Measurements from ENCODE around the gene PICALM.

Gene PICALM

DNA sequence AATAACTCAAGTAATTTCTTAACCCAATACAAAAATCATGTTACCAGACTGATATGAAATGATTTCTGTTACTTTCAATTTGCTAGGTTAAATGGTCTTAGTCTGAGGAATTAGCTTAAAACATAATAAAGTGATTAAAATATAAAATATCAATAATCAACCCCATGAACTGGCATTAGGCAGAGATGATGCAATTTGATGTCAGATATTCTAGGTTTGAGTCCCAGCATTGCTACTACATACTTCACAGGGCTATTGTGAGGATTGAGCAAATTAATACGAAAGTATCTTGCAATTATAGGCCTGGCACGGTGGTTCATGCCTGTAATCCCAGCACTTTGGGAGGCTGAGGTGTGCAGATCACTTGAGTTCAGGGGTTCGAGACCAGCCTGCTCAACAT is 66.5 kb downstream of the PICALM start:
- no peaks in the 10 kb centered on the region for H3K9me3 ChIP-seq (ENCODE audit: control insufficient read depth, low read length)
- no peak overlapping the region for H3K4me3 ChIP-seq (ENCODE audit: insufficient read depth, low read depth, low read length, poor library complexity, severe bottlenecking)
- no peak overlapping the region for H3K27ac ChIP-seq (ENCODE audit: insufficient read depth, low read length, poor library complexity, severe bottlenecking)
- peaks cover 69% of the 10 kb centered on the region for H3K36me3 ChIP-seq (ENCODE audit: control insufficient read depth, insufficient read depth, low read length)
- H3K4me1 ChIP-seq (ENCODE audit: control insufficient read depth, insufficient read depth, low read length, poor library complexity, severe bottlenecking): no peaks in the 10 kb centered on the region
- no peak for DNase-seq
- no peaks in the 10 kb centered on the region for H3K27me3 ChIP-seq (replicated peaks; ENCODE audit: control insufficient read depth, insufficient read depth, low read length, poor library complexity, severe bottlenecking)

- no peak for DNase-seq
- Histone ChIP-seq H3K4me3 (ENCODE audit: insufficient read depth, low read depth, low read length, poor library complexity, severe bottlenecking) (no peak overlapping the region), H3K27me3 (replicated peaks; ENCODE audit: control insufficient read depth, insufficient read depth, low read length, poor library complexity, severe bottlenecking) (no peaks in the 10 kb centered on the region), H3K27ac (ENCODE audit: insufficient read depth, low read length, poor library complexity, severe bottlenecking) (no peak overlapping the region), H3K36me3 (ENCODE audit: control insufficient read depth, insufficient read depth, low read length) (peaks cover 37% of the 10 kb centered on the region), H3K9me3 (ENCODE audit: control insufficient read depth, low read length) (no peaks in the 10 kb centered on the region), H3K4me1 (ENCODE audit: control insufficient read depth, insufficient read depth, low read length, poor library complexity, severe bottlenecking) (no peaks in the 10 kb centered on the region)
Measured at GRCh38 chr11:85991508-85991907, 77.4 kb downstream of the PICALM start.

DNA sequence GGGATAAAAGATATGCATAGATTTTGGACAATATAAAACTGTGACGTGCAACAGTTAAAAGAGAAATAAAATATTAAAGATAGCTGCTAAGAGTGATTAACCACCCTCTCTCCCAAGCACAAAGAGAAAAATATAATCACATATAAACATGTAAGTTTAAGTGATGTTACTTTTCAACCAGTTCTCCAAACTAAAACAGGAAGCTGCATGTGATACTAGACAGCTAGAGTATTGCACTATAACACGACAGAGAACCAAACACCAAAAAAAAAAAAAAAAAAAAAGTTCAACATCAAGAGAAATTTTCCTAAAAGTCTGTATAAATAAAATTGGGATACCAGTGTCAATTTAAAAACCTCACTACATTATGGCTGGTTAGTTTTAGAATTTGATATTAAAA is 79.1 kb downstream of the PICALM start:
- DNase-seq: no peak
- H3K27me3 ChIP-seq (replicated peaks; ENCODE audit: control insufficient read depth, insufficient read depth, low read length, poor library complexity, severe bottlenecking): no peaks in the 10 kb centered on the region
- H3K36me3 ChIP-seq (ENCODE audit: control insufficient read depth, insufficient read depth, low read length): peaks cover 22% of the 10 kb centered on the region

GRCh38 chr11:85988780-85989179 is 80.1 kb downstream of the PICALM start:
- Histone ChIP-seq H3K4me3 (ENCODE audit: insufficient read depth, low read depth, low read length, poor library complexity, severe bottlenecking) (no peak overlapping the region), H3K27me3 (replicated peaks; ENCODE audit: control insufficient read depth, insufficient read depth, low read length, poor library complexity, severe bottlenecking) (no peaks in the 10 kb centered on the region), H3K4me1 (ENCODE audit: control insufficient read depth, insufficient read depth, low read length, poor library complexity, severe bottlenecking) (no peaks in the 10 kb centered on the region), H3K9me3 (ENCODE audit: control insufficient read depth, low read length) (no peaks in the 10 kb centered on the region), H3K36me3 (ENCODE audit: control insufficient read depth, insufficient read depth, low read length) (peaks cover 19% of the 10 kb centered on the region), H3K27ac (ENCODE audit: insufficient read depth, low read length, poor library complexity, severe bottlenecking) (no peak overlapping the region)
- no peak for DNase-seq

More for the DNA sequence above, 79.1 kb downstream of the PICALM start:
- Histone ChIP-seq H3K4me1 (ENCODE audit: control insufficient read depth, insufficient read depth, low read length, poor library complexity, severe bottlenecking) (no peaks in the 10 kb centered on the region), H3K27ac (ENCODE audit: insufficient read depth, low read length, poor library complexity, severe bottlenecking) (no peak overlapping the region), H3K4me3 (ENCODE audit: insufficient read depth, low read depth, low read length, poor library complexity, severe bottlenecking) (no peak overlapping the region), H3K9me3 (ENCODE audit: control insufficient read depth, low read length) (no peaks in the 10 kb centered on the region)

DNA sequence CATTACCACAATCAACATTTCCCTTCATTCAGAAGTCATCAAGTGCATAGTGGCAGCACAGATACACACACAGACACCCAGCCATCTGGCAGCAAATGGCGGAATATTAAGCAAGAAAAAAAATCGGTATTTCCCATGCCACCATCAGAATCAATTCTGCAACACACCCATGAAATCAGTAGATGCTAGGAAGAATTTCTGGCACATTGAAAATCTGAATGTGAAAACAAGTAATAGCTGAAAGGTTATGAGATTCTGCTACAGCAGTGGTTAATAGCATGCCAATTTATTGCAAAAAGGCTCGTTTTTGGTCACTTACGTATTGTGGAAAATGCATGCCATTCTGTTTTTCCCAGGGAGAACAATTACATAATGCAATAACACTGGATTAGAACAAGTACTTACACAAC is 91.1 kb downstream of the PICALM start:
- DNase-seq: no peak

GRCh38 chr11:85976525-85976924 is 92.4 kb downstream of the PICALM start:
- Histone ChIP-seq H3K4me1 (ENCODE audit: control insufficient read depth, insufficient read depth, low read length, poor library complexity, severe bottlenecking) (no peaks in the 10 kb centered on the region), H3K27ac (ENCODE audit: insufficient read depth, low read length, poor library complexity, severe bottlenecking) (no peak overlapping the region), H3K36me3 (ENCODE audit: control insufficient read depth, insufficient read depth, low read length) (peaks cover 58% of the 10 kb centered on the region), H3K27me3 (replicated peaks; ENCODE audit: control insufficient read depth, insufficient read depth, low read length, poor library complexity, severe bottlenecking) (no peaks in the 10 kb centered on the region), H3K4me3 (ENCODE audit: insufficient read depth, low read depth, low read length, poor library complexity, severe bottlenecking) (no peak overlapping the region), H3K9me3 (ENCODE audit: control insufficient read depth, low read length) (no peaks in the 10 kb centered on the region)
- no peak for DNase-seq

More for the DNA sequence above, 91.1 kb downstream of the PICALM start:
- Histone ChIP-seq H3K27ac (ENCODE audit: insufficient read depth, low read length, poor library complexity, severe bottlenecking) (no peak overlapping the region), H3K4me1 (ENCODE audit: control insufficient read depth, insufficient read depth, low read length, poor library complexity, severe bottlenecking) (no peaks in the 10 kb centered on the region), H3K9me3 (ENCODE audit: control insufficient read depth, low read length) (no peaks in the 10 kb centered on the region), H3K4me3 (ENCODE audit: insufficient read depth, low read depth, low read length, poor library complexity, severe bottlenecking) (no peak overlapping the region), H3K27me3 (replicated peaks; ENCODE audit: control insufficient read depth, insufficient read depth, low read length, poor library complexity, severe bottlenecking) (no peaks in the 10 kb centered on the region), H3K36me3 (ENCODE audit: control insufficient read depth, insufficient read depth, low read length) (peaks cover 65% of the 10 kb centered on the region)

DNA sequence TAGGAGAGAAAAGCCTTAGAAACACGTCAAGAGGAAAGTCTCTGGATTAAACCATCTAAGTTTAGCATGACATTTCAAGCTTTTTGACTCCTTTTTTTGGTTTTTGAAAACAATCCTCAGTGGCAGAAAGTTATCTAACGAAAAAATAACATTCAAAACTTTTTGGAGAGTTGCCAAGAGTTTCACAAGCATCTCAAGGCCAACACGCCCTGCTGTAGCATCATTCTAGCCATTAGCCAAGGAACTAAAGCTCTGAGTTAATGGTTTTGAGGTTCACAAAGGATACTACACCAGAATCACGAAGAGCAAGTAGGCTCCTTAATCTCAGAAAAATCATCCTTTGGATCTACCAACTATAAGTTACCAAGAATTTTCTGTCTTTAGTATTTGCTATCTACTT is 94.8 kb downstream of the PICALM start:
- no peaks in the 10 kb centered on the region for H3K4me1 ChIP-seq (ENCODE audit: control insufficient read depth, insufficient read depth, low read length, poor library complexity, severe bottlenecking)
- H3K27me3 ChIP-seq (replicated peaks; ENCODE audit: control insufficient read depth, insufficient read depth, low read length, poor library complexity, severe bottlenecking): no peaks in the 10 kb centered on the region
- DNase-seq: no peak
- H3K9me3 ChIP-seq (ENCODE audit: control insufficient read depth, low read length): no peaks in the 10 kb centered on the region
- H3K36me3 ChIP-seq (ENCODE audit: control insufficient read depth, insufficient read depth, low read length): peaks cover 47% of the 10 kb centered on the region
- no peak overlapping the region for H3K27ac ChIP-seq (ENCODE audit: insufficient read depth, low read length, poor library complexity, severe bottlenecking)
- H3K4me3 ChIP-seq (ENCODE audit: insufficient read depth, low read depth, low read length, poor library complexity, severe bottlenecking): no peak overlapping the region

DNA sequence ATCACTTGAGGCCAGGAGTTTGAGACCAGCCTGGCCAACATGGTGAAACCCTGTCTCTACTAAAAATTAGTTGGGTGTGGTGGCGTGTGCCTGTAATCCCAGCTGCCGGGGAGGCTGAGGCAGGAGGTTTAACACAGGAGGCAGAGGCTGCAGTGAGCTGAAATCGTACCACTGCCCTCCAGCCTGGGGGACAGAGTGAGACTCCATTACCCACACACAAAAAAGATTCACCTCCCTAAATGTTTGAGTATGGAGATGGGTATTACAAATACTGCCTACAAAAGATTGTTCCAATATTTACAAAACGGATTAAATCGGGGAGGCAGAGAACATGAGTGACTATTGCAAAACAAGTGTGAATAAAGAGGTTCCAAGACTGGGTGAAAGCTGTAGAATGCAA is 98.3 kb downstream of the PICALM start:
- peaks cover 40% of the 10 kb centered on the region for H3K36me3 ChIP-seq (ENCODE audit: control insufficient read depth, insufficient read depth, low read length)
- DNase-seq: no peak
- H3K27me3 ChIP-seq (replicated peaks; ENCODE audit: control insufficient read depth, insufficient read depth, low read length, poor library complexity, severe bottlenecking): no peaks in the 10 kb centered on the region
- no peaks in the 10 kb centered on the region for H3K4me1 ChIP-seq (ENCODE audit: control insufficient read depth, insufficient read depth, low read length, poor library complexity, severe bottlenecking)
- no peak overlapping the region for H3K27ac ChIP-seq (ENCODE audit: insufficient read depth, low read length, poor library complexity, severe bottlenecking)
- H3K9me3 ChIP-seq (ENCODE audit: control insufficient read depth, low read length): no peaks in the 10 kb centered on the region
- no peak overlapping the region for H3K4me3 ChIP-seq (ENCODE audit: insufficient read depth, low read depth, low read length, poor library complexity, severe bottlenecking)

- no peaks in the 10 kb centered on the region for H3K9me3 ChIP-seq (ENCODE audit: control insufficient read depth, low read length)
- H3K4me1 ChIP-seq (ENCODE audit: control insufficient read depth, insufficient read depth, low read length, poor library complexity, severe bottlenecking): no peaks in the 10 kb centered on the region
- no peaks in the 10 kb centered on the region for H3K27me3 ChIP-seq (replicated peaks; ENCODE audit: control insufficient read depth, insufficient read depth, low read length, poor library complexity, severe bottlenecking)
- H3K27ac ChIP-seq (ENCODE audit: insufficient read depth, low read length, poor library complexity, severe bottlenecking): no peak overlapping the region
- DNase-seq: no peak
- H3K36me3 ChIP-seq (ENCODE audit: control insufficient read depth, insufficient read depth, low read length): peaks cover 30% of the 10 kb centered on the region
- H3K4me3 ChIP-seq (ENCODE audit: insufficient read depth, low read depth, low read length, poor library complexity, severe bottlenecking): no peak overlapping the region
Measured at GRCh38 chr11:85967457-85967856, 101.4 kb downstream of the PICALM start.

DNA sequence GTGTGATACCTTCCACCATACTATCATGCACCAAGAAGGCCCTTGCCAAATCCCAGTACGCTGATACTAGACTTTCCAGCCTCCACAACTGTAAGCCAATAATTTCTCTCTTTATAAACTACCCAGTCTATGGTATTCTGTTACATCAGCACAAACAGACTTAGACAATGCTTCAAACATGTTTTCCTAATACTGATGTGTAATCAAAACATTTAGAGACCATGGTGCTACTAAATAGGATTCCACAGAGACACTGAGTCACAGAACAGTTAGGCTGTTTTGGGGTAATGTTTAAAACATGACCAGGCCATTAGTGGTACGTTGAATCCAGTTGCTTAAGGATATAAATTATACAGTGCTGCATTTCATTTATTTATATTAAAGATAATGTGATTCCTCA is 103.7 kb downstream of the PICALM start:
- Histone ChIP-seq H3K36me3 (ENCODE audit: control insufficient read depth, insufficient read depth, low read length) (peaks cover 30% of the 10 kb centered on the region), H3K4me1 (ENCODE audit: control insufficient read depth, insufficient read depth, low read length, poor library complexity, severe bottlenecking) (no peaks in the 10 kb centered on the region), H3K4me3 (ENCODE audit: insufficient read depth, low read depth, low read length, poor library complexity, severe bottlenecking) (no peak overlapping the region), H3K9me3 (ENCODE audit: control insufficient read depth, low read length) (no peaks in the 10 kb centered on the region), H3K27ac (ENCODE audit: insufficient read depth, low read length, poor library complexity, severe bottlenecking) (no peak overlapping the region), H3K27me3 (replicated peaks; ENCODE audit: control insufficient read depth, insufficient read depth, low read length, poor library complexity, severe bottlenecking) (no peaks in the 10 kb centered on the region)
- no peak for DNase-seq

- H3K4me1 ChIP-seq (ENCODE audit: control insufficient read depth, insufficient read depth, low read length, poor library complexity, severe bottlenecking): no peaks in the 10 kb centered on the region
- H3K27me3 ChIP-seq (replicated peaks; ENCODE audit: control insufficient read depth, insufficient read depth, low read length, poor library complexity, severe bottlenecking): no peaks in the 10 kb centered on the region
- H3K9me3 ChIP-seq (ENCODE audit: control insufficient read depth, low read length): no peaks in the 10 kb centered on the region
- H3K27ac ChIP-seq (ENCODE audit: insufficient read depth, low read length, poor library complexity, severe bottlenecking): no peak overlapping the region
- no peak for DNase-seq
- H3K36me3 ChIP-seq (ENCODE audit: control insufficient read depth, insufficient read depth, low read length): peaks cover 37% of the 10 kb centered on the region
- no peak overlapping the region for H3K4me3 ChIP-seq (ENCODE audit: insufficient read depth, low read depth, low read length, poor library complexity, severe bottlenecking)
Measured at GRCh38 chr11:85961930-85962363, 106.9 kb downstream of the PICALM start.
